ENCODE measurements around the gene ALLC.
"Not testable (repeated sequence)": the region's sequence is repeated elsewhere in the genome, so short reads cannot be mapped to it uniquely, and the experiment has no call there.

ALLC gene

GRCh38 chr2:3657881-3658280 lies at the start of gene ALLC:
TSS of gene ALLC (plus strand) at chr2:3658200. CDS start at chr2:3671158, 12,958 bp downstream.
- no peaks in the 10 kb centered on the region for H3K27me3 ChIP-seq (ENCODE audit: control insufficient read depth, insufficient read depth, low read length)
- H3K27ac ChIP-seq (ENCODE audit: low read depth, low read length) = no peak within 1 kb of the TSS
- no peak within 1 kb of the TSS for H3K4me3 ChIP-seq (ENCODE audit: low read length)
- H3K4me1 ChIP-seq (ENCODE audit: control insufficient read depth, insufficient read depth, low read length) = no peaks in the 10 kb centered on the region
- no peak within 1 kb of the TSS for H3K9ac ChIP-seq (ENCODE audit: low read length)
- no peaks in the 10 kb centered on the region for H3K36me3 ChIP-seq (ENCODE audit: control insufficient read depth, insufficient read depth, low read length)

- H3K36me3 ChIP-seq (ENCODE audit: control insufficient read depth, insufficient read depth, low read length) = no peaks in the 10 kb centered on the region
- H3K27ac ChIP-seq (ENCODE audit: low read depth, low read length) = no peak overlapping the region
- no peaks in the 10 kb centered on the region for H3K27me3 ChIP-seq (ENCODE audit: control insufficient read depth, insufficient read depth, low read length)
- no peaks in the 10 kb centered on the region for H3K4me1 ChIP-seq (ENCODE audit: control insufficient read depth, insufficient read depth, low read length)
- no peak overlapping the region for H3K9ac ChIP-seq (ENCODE audit: low read length)
- no peak overlapping the region for H3K4me3 ChIP-seq (ENCODE audit: low read length)
Measured at GRCh38 chr2:3608373-3609278, 49.4 kb upstream of the ALLC start.

- not testable (repeated sequence) for H3K27me3 ChIP-seq (ENCODE audit: control insufficient read depth, insufficient read depth, low read length)
Measured at GRCh38 chr2:3609279-3609673, 48.7 kb upstream of the ALLC start.

GRCh38 chr2:3610415-3610814 lies 47.6 kb upstream of the ALLC start:
- H3K27ac ChIP-seq (ENCODE audit: low read depth, low read length) = no peak overlapping the region
- H3K9ac ChIP-seq (ENCODE audit: low read length) = no peak overlapping the region
- no peak overlapping the region for H3K4me3 ChIP-seq (ENCODE audit: low read length)
- H3K36me3 ChIP-seq (ENCODE audit: control insufficient read depth, insufficient read depth, low read length) = no peaks in the 10 kb centered on the region
- H3K27me3 ChIP-seq (ENCODE audit: control insufficient read depth, insufficient read depth, low read length) = no peaks in the 10 kb centered on the region
- no peaks in the 10 kb centered on the region for H3K4me1 ChIP-seq (ENCODE audit: control insufficient read depth, insufficient read depth, low read length)

More at GRCh38 chr2:3609279-3609673, 48.7 kb upstream of the ALLC start:
- H3K27ac ChIP-seq (ENCODE audit: low read depth, low read length); H3K9ac ChIP-seq (ENCODE audit: low read length); H3K4me1 ChIP-seq (ENCODE audit: control insufficient read depth, insufficient read depth, low read length); H3K36me3 ChIP-seq (ENCODE audit: control insufficient read depth, insufficient read depth, low read length); H3K4me3 ChIP-seq (ENCODE audit: low read length): not testable (repeated sequence)

- Histone ChIP-seq H3K9ac (ENCODE audit: low read length) (no peak overlapping the region), H3K27me3 (ENCODE audit: control insufficient read depth, insufficient read depth, low read length) (no peaks in the 10 kb centered on the region), H3K36me3 (ENCODE audit: control insufficient read depth, insufficient read depth, low read length) (no peaks in the 10 kb centered on the region), H3K4me1 (ENCODE audit: control insufficient read depth, insufficient read depth, low read length) (no peaks in the 10 kb centered on the region), H3K27ac (ENCODE audit: low read depth, low read length) (no peak overlapping the region), H3K4me3 (ENCODE audit: low read length) (no peak overlapping the region)
Measured at GRCh38 chr2:3610881-3611505, 47.0 kb upstream of the ALLC start.

- Histone ChIP-seq H3K27me3 (ENCODE audit: control insufficient read depth, insufficient read depth, low read length) (no peaks in the 10 kb centered on the region), H3K36me3 (ENCODE audit: control insufficient read depth, insufficient read depth, low read length) (no peaks in the 10 kb centered on the region), H3K4me1 (ENCODE audit: control insufficient read depth, insufficient read depth, low read length) (no peaks in the 10 kb centered on the region), H3K9ac (ENCODE audit: low read length) (no peak overlapping the region), H3K27ac (ENCODE audit: low read depth, low read length) (no peak overlapping the region), H3K4me3 (ENCODE audit: low read length) (no peak overlapping the region)
Measured at GRCh38 chr2:3611589-3611988, 46.4 kb upstream of the ALLC start.

- no peaks in the 10 kb centered on the region for H3K27me3 ChIP-seq (ENCODE audit: control insufficient read depth, insufficient read depth, low read length)
- H3K4me3 ChIP-seq (ENCODE audit: low read length) = no peak overlapping the region
- no peak overlapping the region for H3K27ac ChIP-seq (ENCODE audit: low read depth, low read length)
- H3K36me3 ChIP-seq (ENCODE audit: control insufficient read depth, insufficient read depth, low read length) = no peaks in the 10 kb centered on the region
- no peaks in the 10 kb centered on the region for H3K4me1 ChIP-seq (ENCODE audit: control insufficient read depth, insufficient read depth, low read length)
- no peak overlapping the region for H3K9ac ChIP-seq (ENCODE audit: low read length)
Measured at GRCh38 chr2:3612639-3613523, 45.1 kb upstream of the ALLC start.

GRCh38 chr2:3613524-3613905 lies 44.5 kb upstream of the ALLC start:
- Histone ChIP-seq H3K36me3 (ENCODE audit: control insufficient read depth, insufficient read depth, low read length) (no peaks in the 10 kb centered on the region), H3K4me1 (ENCODE audit: control insufficient read depth, insufficient read depth, low read length) (no peaks in the 10 kb centered on the region), H3K9ac (ENCODE audit: low read length) (no peak overlapping the region), H3K4me3 (ENCODE audit: low read length) (no peak overlapping the region), H3K27ac (ENCODE audit: low read depth, low read length) (no peak overlapping the region), H3K27me3 (ENCODE audit: control insufficient read depth, insufficient read depth, low read length) (no peaks in the 10 kb centered on the region)

GRCh38 chr2:3614743-3615142 lies 43.3 kb upstream of the ALLC start:
- not testable (repeated sequence) for H3K27me3 ChIP-seq (ENCODE audit: control insufficient read depth, insufficient read depth, low read length); H3K4me3 ChIP-seq (ENCODE audit: low read length); H3K27ac ChIP-seq (ENCODE audit: low read depth, low read length); H3K9ac ChIP-seq (ENCODE audit: low read length); H3K36me3 ChIP-seq (ENCODE audit: control insufficient read depth, insufficient read depth, low read length); H3K4me1 ChIP-seq (ENCODE audit: control insufficient read depth, insufficient read depth, low read length)

- not testable (repeated sequence) for H3K9ac ChIP-seq (ENCODE audit: low read length); H3K36me3 ChIP-seq (ENCODE audit: control insufficient read depth, insufficient read depth, low read length); H3K27ac ChIP-seq (ENCODE audit: low read depth, low read length); H3K4me3 ChIP-seq (ENCODE audit: low read length); H3K27me3 ChIP-seq (ENCODE audit: control insufficient read depth, insufficient read depth, low read length); H3K4me1 ChIP-seq (ENCODE audit: control insufficient read depth, insufficient read depth, low read length)
Measured at GRCh38 chr2:3615541-3616200, 42.3 kb upstream of the ALLC start.

- H3K27me3 ChIP-seq (ENCODE audit: control insufficient read depth, insufficient read depth, low read length); H3K27ac ChIP-seq (ENCODE audit: low read depth, low read length); H3K9ac ChIP-seq (ENCODE audit: low read length); H3K4me3 ChIP-seq (ENCODE audit: low read length); H3K4me1 ChIP-seq (ENCODE audit: control insufficient read depth, insufficient read depth, low read length); H3K36me3 ChIP-seq (ENCODE audit: control insufficient read depth, insufficient read depth, low read length): not testable (repeated sequence)
Measured at GRCh38 chr2:3616435-3617197, 41.4 kb upstream of the ALLC start.
